PC-9 (cell line): Measurements from ENCODE around the gene ZER1.

Experiments
- CTCF ChIP-seq: fragments of 200-600 bp; sonication (generic); conservative IDR thresholded peaks from 2 replicates; pipeline ENCODE4 v1.6.1; 2017; ENCODE audit warnings: mixed run types, antibody characterized with exemption, mild to moderate bottlenecking, moderate library complexity
- EZH2 ChIP-seq: fragments of 200-600 bp; sonication (generic); IDR thresholded peaks from 2 replicates; pipeline ENCODE4 v1.8.0; 2017; ENCODE audit warnings: antibody characterized with exemption, low read depth

GRCh38 chr9:128703616-128704355, 67.9 kb downstream of the ZER1 start:
- TF ChIP-seq CTCF, result no peak
- no peak for TF ChIP-seq EZH2
